ENCODE measurements around the gene AP1G2. TPM values are rescaled to one million over a fixed set of nuclear protein-coding genes. Genes with fewer than 3 reads are reported as not detected.

Gene AP1G2
- total and polyA plus RNA-seq, 2 of the 13 experiments (the other 11 are each of a cell fraction or from before 2014, with no cell fraction given), result 96.9 to 611 TPM

DNA sequence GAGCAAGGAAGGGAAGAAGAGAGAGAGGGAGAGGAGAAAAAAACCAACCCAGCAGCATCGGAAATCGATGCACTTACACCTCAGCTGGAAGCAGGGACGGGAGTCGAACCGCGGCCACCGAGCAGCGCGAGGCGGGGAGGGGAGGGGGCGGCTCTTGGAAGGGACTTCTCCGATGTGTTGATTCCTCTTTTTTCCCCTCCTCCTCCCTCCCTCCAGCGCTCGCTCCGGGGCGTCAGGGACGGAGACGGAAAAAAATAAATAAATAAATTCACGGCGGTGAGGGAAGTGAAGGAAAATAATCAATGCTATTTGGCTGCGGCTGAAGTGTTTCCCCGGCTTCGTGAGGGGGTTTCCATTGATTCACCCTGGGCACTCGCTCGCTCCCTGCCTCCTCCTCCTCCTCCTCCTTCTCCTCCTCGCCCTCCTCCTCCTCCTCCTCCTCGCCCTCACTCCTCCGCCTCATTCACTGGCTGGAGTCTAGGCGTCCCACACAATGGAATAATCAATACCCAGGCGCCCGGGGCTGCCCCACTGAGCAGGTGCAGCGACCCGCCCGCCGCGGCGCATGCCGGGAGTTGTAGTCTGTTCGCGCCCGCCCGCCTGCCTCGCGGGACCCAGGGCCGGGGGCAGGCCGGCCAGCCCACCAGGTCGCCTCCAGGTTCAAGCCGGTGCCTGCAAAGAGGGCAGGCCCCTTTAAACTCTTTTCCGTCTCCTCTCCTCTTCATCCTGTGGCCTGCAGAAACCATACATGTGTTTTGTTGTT, 16.1 kb downstream of the AP1G2 start, which contains the start of gene ZFHX2 (continued):
- TF ChIP-seq ZNF75D (CRISPR knock-in tag; IDR thresholded peaks at IDR 0.05; ENCODE audit: borderline replicate concordance), result 0 out of 2 replicates have a peak, but pooled peaks have one; percentile 48
- peak; percentile 94 for TF ChIP-seq HNRNPK (IDR thresholded peaks at IDR 0.05; ENCODE audit: low read depth, low read length, poor library complexity, severe bottlenecking)
- 0 out of 2 replicates have a peak, but pooled peaks have one; percentile 24 for TF ChIP-seq TMF1 (CRISPR knock-in tag; IDR thresholded peaks at IDR 0.05; ENCODE audit: low read depth)
- peak; percentile 15; the same call in 1 of the 2 replicates for TF ChIP-seq ZNF383 (CRISPR knock-in tag; IDR thresholded peaks at IDR 0.05; ENCODE audit: borderline replicate concordance)
- peak; percentile 87 for TF ChIP-seq ZNF547 (CRISPR knock-in tag; IDR thresholded peaks at IDR 0.05)
- TF ChIP-seq XBP1 (CRISPR knock-in tag; IDR thresholded peaks at IDR 0.05), result no peak
- peak; percentile 99 for TF ChIP-seq ZNF263 (CRISPR knock-in tag; IDR thresholded peaks at IDR 0.05)
- peak; percentile 97 for TF ChIP-seq ZBTB42 (CRISPR knock-in tag; IDR thresholded peaks at IDR 0.05)
- no peak for TF ChIP-seq SOX6 (IDR thresholded peaks at IDR 0.05)
- TF ChIP-seq SOX6 (CRISPR knock-in tag; IDR thresholded peaks at IDR 0.05), result peak; percentile 83
- TF ChIP-seq KLF15 (CRISPR knock-in tag; IDR thresholded peaks at IDR 0.05; ENCODE audit: borderline replicate concordance), result no peak
- TF ChIP-seq, protein P1, sequence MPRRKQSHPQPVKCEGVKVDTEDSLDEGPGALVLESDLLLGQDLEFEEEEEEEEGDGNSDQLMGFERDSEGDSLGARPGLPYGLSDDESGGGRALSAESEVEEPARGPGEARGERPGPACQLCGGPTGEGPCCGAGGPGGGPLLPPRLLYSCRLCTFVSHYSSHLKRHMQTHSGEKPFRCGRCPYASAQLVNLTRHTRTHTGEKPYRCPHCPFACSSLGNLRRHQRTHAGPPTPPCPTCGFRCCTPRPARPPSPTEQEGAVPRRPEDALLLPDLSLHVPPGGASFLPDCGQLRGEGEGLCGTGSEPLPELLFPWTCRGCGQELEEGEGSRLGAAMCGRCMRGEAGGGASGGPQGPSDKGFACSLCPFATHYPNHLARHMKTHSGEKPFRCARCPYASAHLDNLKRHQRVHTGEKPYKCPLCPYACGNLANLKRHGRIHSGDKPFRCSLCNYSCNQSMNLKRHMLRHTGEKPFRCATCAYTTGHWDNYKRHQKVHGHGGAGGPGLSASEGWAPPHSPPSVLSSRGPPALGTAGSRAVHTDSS (CRISPR knock-in tag; conservative IDR thresholded peaks at IDR 0.05), result peak; percentile 83; the same call in 1 of the 2 replicates
- TF ChIP-seq MYNN (CRISPR knock-in tag; IDR thresholded peaks at IDR 0.05; ENCODE audit: low read depth), result no peak
- no peak for TF ChIP-seq TCF7L2 (IDR thresholded peaks at IDR 0.05; ENCODE audit: low read depth, low read length)
- TF ChIP-seq, protein P2, sequence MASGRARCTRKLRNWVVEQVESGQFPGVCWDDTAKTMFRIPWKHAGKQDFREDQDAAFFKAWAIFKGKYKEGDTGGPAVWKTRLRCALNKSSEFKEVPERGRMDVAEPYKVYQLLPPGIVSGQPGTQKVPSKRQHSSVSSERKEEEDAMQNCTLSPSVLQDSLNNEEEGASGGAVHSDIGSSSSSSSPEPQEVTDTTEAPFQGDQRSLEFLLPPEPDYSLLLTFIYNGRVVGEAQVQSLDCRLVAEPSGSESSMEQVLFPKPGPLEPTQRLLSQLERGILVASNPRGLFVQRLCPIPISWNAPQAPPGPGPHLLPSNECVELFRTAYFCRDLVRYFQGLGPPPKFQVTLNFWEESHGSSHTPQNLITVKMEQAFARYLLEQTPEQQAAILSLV (CRISPR knock-in tag; IDR thresholded peaks at IDR 0.05; ENCODE audit: borderline replicate concordance), result peak; percentile 95
- TF ChIP-seq PHF5A (CRISPR knock-in tag; IDR thresholded peaks at IDR 0.05; ENCODE audit: low read depth, unreplicated experiment), result no peak
- peak; percentile 84 for TF ChIP-seq ZNF782 (CRISPR knock-in tag; IDR thresholded peaks at IDR 0.05; ENCODE audit: borderline replicate concordance)
- TF ChIP-seq ETV5 (CRISPR knock-in tag; IDR thresholded peaks at IDR 0.05; ENCODE audit: borderline replicate concordance), result peak; percentile 34; the same call in 1 of the 2 replicates
- TF ChIP-seq, protein P3, sequence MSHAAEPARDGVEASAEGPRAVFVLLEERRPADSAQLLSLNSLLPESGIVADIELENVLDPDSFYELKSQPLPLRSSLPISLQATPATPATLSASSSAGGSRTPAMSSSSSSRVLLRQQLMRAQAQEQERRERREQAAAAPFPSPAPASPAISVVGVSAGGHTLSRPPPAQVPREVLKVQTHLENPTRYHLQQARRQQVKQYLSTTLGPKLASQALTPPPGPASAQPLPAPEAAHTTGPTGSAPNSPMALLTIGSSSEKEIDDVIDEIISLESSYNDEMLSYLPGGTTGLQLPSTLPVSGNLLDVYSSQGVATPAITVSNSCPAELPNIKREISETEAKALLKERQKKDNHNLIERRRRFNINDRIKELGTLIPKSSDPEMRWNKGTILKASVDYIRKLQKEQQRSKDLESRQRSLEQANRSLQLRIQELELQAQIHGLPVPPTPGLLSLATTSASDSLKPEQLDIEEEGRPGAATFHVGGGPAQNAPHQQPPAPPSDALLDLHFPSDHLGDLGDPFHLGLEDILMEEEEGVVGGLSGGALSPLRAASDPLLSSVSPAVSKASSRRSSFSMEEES (CRISPR knock-in tag; IDR thresholded peaks at IDR 0.05), result no peak; the same call in none of the 2 replicates
- peak; percentile 78; the same call in 1 of the 3 replicates for TF ChIP-seq MXI1 (IDR thresholded peaks at IDR 0.05; ENCODE audit: borderline replicate concordance, low read depth, low read length)
- TF ChIP-seq, protein P4, sequence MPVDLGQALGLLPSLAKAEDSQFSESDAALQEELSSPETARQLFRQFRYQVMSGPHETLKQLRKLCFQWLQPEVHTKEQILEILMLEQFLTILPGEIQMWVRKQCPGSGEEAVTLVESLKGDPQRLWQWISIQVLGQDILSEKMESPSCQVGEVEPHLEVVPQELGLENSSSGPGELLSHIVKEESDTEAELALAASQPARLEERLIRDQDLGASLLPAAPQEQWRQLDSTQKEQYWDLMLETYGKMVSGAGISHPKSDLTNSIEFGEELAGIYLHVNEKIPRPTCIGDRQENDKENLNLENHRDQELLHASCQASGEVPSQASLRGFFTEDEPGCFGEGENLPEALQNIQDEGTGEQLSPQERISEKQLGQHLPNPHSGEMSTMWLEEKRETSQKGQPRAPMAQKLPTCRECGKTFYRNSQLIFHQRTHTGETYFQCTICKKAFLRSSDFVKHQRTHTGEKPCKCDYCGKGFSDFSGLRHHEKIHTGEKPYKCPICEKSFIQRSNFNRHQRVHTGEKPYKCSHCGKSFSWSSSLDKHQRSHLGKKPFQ (CRISPR knock-in tag; IDR thresholded peaks at IDR 0.05; ENCODE audit: insufficient replicate concordance), result peak; percentile 72
- no peak; the same call in none of the 2 replicates for TF ChIP-seq ZKSCAN5 (CRISPR knock-in tag; IDR thresholded peaks at IDR 0.05)
- TF ChIP-seq NFKBIZ (CRISPR knock-in tag; IDR thresholded peaks at IDR 0.05), result no peak; the same call in 1 of the 2 replicates
- TF ChIP-seq ZMYM4 (CRISPR knock-in tag; IDR thresholded peaks at IDR 0.05), result peak; percentile 73
